ENCODE results near the gene LCN1. TPM values are rescaled to one million over a fixed set of nuclear protein-coding genes. Genes with fewer than 3 reads are reported as not detected.

Gene LCN1
- total RNA-seq, 1 donor from 2014 or later = not detected

DNA sequence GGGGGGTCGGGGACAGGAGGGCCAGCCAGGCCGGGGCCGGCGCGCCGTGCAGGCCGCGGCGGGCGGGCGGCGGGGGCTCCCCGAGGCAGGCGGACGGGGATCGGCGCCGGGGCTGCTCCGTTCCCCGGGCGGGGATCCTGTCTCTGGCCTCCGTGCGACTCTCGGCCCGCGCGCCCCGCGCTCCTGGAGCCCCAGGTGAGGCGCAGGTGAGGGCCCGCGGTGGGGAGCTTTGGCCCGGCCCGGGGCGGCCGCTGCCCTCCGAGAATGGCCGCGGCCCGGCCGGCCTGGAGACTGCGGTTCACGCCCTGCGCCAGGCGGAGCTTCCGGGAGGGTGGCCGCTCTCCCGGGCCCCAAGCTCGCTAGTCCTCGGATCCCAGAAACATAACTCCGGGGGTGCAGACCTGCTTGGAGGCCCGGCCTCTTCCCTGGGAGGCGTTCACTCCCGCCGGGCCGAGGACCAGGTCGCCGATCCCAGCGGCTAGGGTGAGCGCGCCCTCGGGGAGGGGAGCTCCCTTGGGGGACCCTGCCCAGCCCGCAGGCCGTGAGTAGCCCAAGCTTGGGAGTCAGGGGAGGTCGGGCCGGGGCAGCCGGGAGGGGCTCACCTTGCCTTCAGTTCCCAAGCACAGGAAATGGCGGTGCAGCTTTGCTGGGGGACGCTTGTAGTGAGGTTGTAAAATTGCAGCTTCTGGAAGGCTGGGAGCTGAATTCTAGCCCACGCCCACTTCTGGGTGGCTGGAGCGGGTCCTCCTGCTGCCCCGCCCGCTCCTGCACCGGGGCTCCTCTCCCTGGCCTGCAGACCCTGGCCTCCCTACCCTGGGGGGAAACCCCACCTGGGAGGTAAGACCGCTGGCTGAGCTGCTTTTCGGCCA lies 40.9 kb upstream of the LCN1 start:
- Mint-ChIP-seq H3K4me3 (ENCODE audit: unreplicated experiment) (peak overlapping the region; percentile 70), H3K4me1 (ENCODE audit: low read depth, unreplicated experiment) (peaks cover 8% of the 10 kb centered on the region), H3K9me3 (ENCODE audit: unreplicated experiment) (peaks cover 7% of the 10 kb centered on the region), H3K27me3 (ENCODE audit: unreplicated experiment) (peaks cover 5% of the 10 kb centered on the region), H3K36me3 (ENCODE audit: unreplicated experiment) (no peaks in the 10 kb centered on the region), H3K27ac (ENCODE audit: unreplicated experiment) (no peak overlapping the region)
- TF ChIP-seq, protein P1, sequence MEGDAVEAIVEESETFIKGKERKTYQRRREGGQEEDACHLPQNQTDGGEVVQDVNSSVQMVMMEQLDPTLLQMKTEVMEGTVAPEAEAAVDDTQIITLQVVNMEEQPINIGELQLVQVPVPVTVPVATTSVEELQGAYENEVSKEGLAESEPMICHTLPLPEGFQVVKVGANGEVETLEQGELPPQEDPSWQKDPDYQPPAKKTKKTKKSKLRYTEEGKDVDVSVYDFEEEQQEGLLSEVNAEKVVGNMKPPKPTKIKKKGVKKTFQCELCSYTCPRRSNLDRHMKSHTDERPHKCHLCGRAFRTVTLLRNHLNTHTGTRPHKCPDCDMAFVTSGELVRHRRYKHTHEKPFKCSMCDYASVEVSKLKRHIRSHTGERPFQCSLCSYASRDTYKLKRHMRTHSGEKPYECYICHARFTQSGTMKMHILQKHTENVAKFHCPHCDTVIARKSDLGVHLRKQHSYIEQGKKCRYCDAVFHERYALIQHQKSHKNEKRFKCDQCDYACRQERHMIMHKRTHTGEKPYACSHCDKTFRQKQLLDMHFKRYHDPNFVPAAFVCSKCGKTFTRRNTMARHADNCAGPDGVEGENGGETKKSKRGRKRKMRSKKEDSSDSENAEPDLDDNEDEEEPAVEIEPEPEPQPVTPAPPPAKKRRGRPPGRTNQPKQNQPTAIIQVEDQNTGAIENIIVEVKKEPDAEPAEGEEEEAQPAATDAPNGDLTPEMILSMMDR (IDR thresholded peaks at IDR 0.05; ENCODE audit: partially characterized antibody, unreplicated experiment) = no peak
- DNase-seq = peak; percentile 51

GRCh38 chr9:135480940-135481310 lies 40.3 kb upstream of the LCN1 start:
- Mint-ChIP-seq H3K36me3 (ENCODE audit: unreplicated experiment) (no peaks in the 10 kb centered on the region), H3K9me3 (ENCODE audit: unreplicated experiment) (peaks cover 9% of the 10 kb centered on the region), H3K27me3 (ENCODE audit: unreplicated experiment) (peaks cover 3% of the 10 kb centered on the region), H3K4me1 (ENCODE audit: low read depth, unreplicated experiment) (peaks cover 2% of the 10 kb centered on the region), H3K4me3 (ENCODE audit: unreplicated experiment) (peak overlapping the region; percentile 70), H3K27ac (ENCODE audit: unreplicated experiment) (no peak overlapping the region)
- DNase-seq = no peak
- TF ChIP-seq, protein P1 (IDR thresholded peaks at IDR 0.05; ENCODE audit: partially characterized antibody, unreplicated experiment) = no peak

DNA sequence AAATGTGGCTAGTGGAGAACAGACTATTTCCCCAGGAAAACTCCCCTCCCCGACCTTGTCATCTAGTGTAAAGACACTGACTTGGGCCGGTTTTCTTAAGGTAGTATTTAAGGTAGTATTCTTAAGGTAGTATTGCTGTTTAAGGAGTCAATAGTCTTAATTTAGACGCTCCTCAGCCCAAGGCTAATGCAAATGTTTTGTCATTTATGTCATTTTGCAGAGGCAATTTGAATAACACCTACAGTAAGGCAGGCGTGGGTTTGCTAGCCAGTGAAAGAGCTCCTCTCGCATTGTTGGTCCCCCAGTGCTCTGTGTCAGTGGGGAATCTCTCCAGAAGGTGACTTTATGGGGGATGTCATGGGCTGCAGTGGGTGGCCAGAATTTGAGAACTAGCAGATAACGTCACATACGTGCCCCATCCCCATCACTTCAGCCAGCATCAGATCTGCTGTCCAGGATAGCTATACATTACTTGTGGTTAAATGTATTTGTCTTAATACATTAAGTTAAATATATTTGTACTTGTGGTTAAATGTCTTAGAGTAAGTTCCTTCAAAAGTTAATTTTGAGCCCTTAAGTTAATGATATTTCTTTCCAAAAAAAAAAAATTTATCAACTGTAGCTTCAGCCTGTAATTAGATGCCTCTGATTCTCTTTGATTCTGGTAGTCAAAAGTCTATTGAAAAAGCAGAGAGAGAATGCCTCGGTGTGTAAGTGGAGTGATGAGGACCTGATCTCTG lies 39.1 kb upstream of the LCN1 start:
- Mint-ChIP-seq H3K36me3 (ENCODE audit: unreplicated experiment) (no peaks in the 10 kb centered on the region), H3K9me3 (ENCODE audit: unreplicated experiment) (peaks cover 9% of the 10 kb centered on the region), H3K4me1 (ENCODE audit: low read depth, unreplicated experiment) (peaks cover 2% of the 10 kb centered on the region), H3K27me3 (ENCODE audit: unreplicated experiment) (peaks cover 3% of the 10 kb centered on the region), H3K27ac (ENCODE audit: unreplicated experiment) (peak overlapping the region; percentile 22), H3K4me3 (ENCODE audit: unreplicated experiment) (no peak overlapping the region)
- no peak for DNase-seq
- TF ChIP-seq, protein P1 (IDR thresholded peaks at IDR 0.05; ENCODE audit: partially characterized antibody, unreplicated experiment) = no peak

- Mint-ChIP-seq H3K27me3 (ENCODE audit: unreplicated experiment) (peaks cover 5% of the 10 kb centered on the region), H3K9me3 (ENCODE audit: unreplicated experiment) (peaks cover 4% of the 10 kb centered on the region), H3K27ac (ENCODE audit: unreplicated experiment) (no peak overlapping the region), H3K4me1 (ENCODE audit: low read depth, unreplicated experiment) (peaks cover 8% of the 10 kb centered on the region), H3K4me3 (ENCODE audit: unreplicated experiment) (no peak overlapping the region), H3K36me3 (ENCODE audit: unreplicated experiment) (no peaks in the 10 kb centered on the region)
- no peak for DNase-seq
- TF ChIP-seq, protein P1 (IDR thresholded peaks at IDR 0.05; ENCODE audit: partially characterized antibody, unreplicated experiment) = no peak
These were observed 36.6 kb upstream of the LCN1 start for GRCh38 chr9:135484460-135485277.
